ENCODE data around the gene PDE3A. TPM values are rescaled to one million over a fixed set of nuclear protein-coding genes. Genes with fewer than 3 reads are reported as not detected.

The PDE3A gene
- total RNA-seq, 1 donor from 2014 or later = 8.5 TPM

- no peak for DNase-seq (ENCODE audit: low spot score)
Measured at GRCh38 chr12:20423557-20423956, 55.2 kb downstream of the PDE3A start.

- no peak for DNase-seq (ENCODE audit: low spot score)
Measured at GRCh38 chr12:20424841-20425240, 56.5 kb downstream of the PDE3A start.

- no peak for DNase-seq (ENCODE audit: low spot score)
Measured at GRCh38 chr12:20426191-20426590, 57.9 kb downstream of the PDE3A start.

GRCh38 chr12:20426957-20427356 lies 58.6 kb downstream of the PDE3A start:
- DNase-seq (ENCODE audit: low spot score) = no peak

- DNase-seq (ENCODE audit: low spot score) = no peak
Measured at GRCh38 chr12:20429852-20430251, 61.5 kb downstream of the PDE3A start.

GRCh38 chr12:20432290-20432689 lies 64.0 kb downstream of the PDE3A start:
- no peak for DNase-seq (ENCODE audit: low spot score)

- no peak for DNase-seq (ENCODE audit: low spot score)
Measured at GRCh38 chr12:20434996-20435395, 66.7 kb downstream of the PDE3A start.

- no peak for DNase-seq (ENCODE audit: low spot score)
Measured at GRCh38 chr12:20436316-20436715, 68.0 kb downstream of the PDE3A start.

GRCh38 chr12:20438299-20438779 lies 70.0 kb downstream of the PDE3A start:
- DNase-seq (ENCODE audit: low spot score) = no peak

- DNase-seq (ENCODE audit: low spot score) = no peak
Measured at GRCh38 chr12:20439626-20440025, 71.3 kb downstream of the PDE3A start.

GRCh38 chr12:20440408-20440807 lies 72.1 kb downstream of the PDE3A start:
- DNase-seq (ENCODE audit: low spot score) = no peak

GRCh38 chr12:20442322-20442721 lies 74.0 kb downstream of the PDE3A start:
- no peak for DNase-seq (ENCODE audit: low spot score)

GRCh38 chr12:20443255-20443654 lies 74.9 kb downstream of the PDE3A start:
- DNase-seq (ENCODE audit: low spot score) = no peak

GRCh38 chr12:20443792-20444191 lies 75.5 kb downstream of the PDE3A start:
- no peak for DNase-seq (ENCODE audit: low spot score)

- DNase-seq (ENCODE audit: low spot score) = no peak
Measured at GRCh38 chr12:20444595-20445170, 76.3 kb downstream of the PDE3A start.

- DNase-seq (ENCODE audit: low spot score) = no peak
Measured at GRCh38 chr12:20445687-20446086, 77.3 kb downstream of the PDE3A start.

GRCh38 chr12:20446836-20447235 lies 78.5 kb downstream of the PDE3A start:
- no peak for DNase-seq (ENCODE audit: low spot score)

GRCh38 chr12:20448781-20449180 lies 80.4 kb downstream of the PDE3A start:
- DNase-seq (ENCODE audit: low spot score) = no peak

- no peak for DNase-seq (ENCODE audit: low spot score)
Measured at GRCh38 chr12:20450591-20451180, 82.3 kb downstream of the PDE3A start.

- DNase-seq (ENCODE audit: low spot score) = no peak
Measured at GRCh38 chr12:20451761-20452160, 83.4 kb downstream of the PDE3A start.

- DNase-seq (ENCODE audit: low spot score) = no peak
Measured at GRCh38 chr12:20452496-20453010, 84.2 kb downstream of the PDE3A start.

GRCh38 chr12:20453756-20454310 lies 85.5 kb downstream of the PDE3A start:
- no peak for DNase-seq (ENCODE audit: low spot score)

GRCh38 chr12:20455001-20455706 lies 86.8 kb downstream of the PDE3A start:
- DNase-seq (ENCODE audit: low spot score) = no peak
